Cardiac septum (tissue), 1 donor: ENCODE measurements around the gene MITF. TPM values are rescaled to one million over a fixed set of nuclear protein-coding genes. Genes with fewer than 3 reads are reported as not detected.

Experiments
- DNase-seq: peaks from one replicate; pipeline ENCODE4 v3.0.0-alpha.2; 2020; ENCODE audit warnings: low spot score
- intact Hi-C: fragments of 100-400 bp; cut with DNase I; formaldehyde crosslinking; loops from one replicate; pipeline ENCODE4 v1.14.0; 2022
- total RNA-seq: library from RNA; stranded (reverse); fragmentation: NEBNext Ultra II Directional; extraction: Animal tissue kit (Norgen Biotek cat#: 25700); gene quantifications from one replicate; pipeline ENCODE4 v1.2.1, GENCODE V29; 2021
- donor health status: DM: no; HTN: no; CAD: no.

The MITF gene
- total RNA-seq, 1 donor from 2014 or later = 97.6 TPM

GRCh38 chr3:69724722-69725435 lies 14.4 kb upstream of the MITF start:
- no peak for DNase-seq
- intact Hi-C loops = no loop called here

- DNase-seq = no peak
- intact Hi-C loops = no loop called here
Observed at GRCh38 chr3:69725994-69726571, 13.2 kb upstream of the MITF start.

DNA sequence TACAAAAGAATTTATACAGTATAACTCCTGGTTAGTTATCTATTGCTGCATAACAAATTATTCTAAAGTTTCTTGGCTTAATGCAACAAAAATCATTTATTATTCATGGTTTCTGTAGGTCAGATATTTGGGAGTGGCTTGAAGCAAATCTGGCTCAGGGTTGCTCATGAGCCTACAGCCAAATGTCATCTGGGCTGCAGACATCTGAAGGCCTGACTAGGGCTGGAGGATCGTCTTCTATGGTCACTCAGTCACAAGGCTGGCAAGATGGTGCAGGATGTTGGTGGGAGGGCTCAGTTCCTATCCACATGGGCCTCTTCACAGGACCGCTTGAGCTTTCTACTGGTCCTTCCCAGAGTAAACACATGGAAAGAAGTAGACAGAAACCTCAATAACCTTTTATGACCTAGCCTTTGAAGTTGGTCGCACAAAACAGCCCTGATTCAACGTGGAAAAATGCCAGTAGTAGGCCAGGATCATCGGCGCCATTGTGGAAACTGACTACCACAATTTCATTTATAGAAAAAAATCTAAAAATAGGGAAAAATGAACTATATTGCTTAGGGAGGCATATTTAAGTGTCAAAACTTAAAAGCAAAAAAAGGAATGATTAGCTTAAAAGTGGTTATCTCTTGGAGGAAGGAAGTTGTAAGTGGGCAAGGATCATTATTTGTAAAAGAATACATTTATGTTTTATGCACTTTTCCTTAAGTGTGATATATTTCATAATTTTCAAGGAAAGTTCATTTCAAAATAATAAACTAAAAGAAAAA lies 9.9 kb upstream of the MITF start:
- DNase-seq = no peak
- intact Hi-C loops = no loop called here

DNA sequence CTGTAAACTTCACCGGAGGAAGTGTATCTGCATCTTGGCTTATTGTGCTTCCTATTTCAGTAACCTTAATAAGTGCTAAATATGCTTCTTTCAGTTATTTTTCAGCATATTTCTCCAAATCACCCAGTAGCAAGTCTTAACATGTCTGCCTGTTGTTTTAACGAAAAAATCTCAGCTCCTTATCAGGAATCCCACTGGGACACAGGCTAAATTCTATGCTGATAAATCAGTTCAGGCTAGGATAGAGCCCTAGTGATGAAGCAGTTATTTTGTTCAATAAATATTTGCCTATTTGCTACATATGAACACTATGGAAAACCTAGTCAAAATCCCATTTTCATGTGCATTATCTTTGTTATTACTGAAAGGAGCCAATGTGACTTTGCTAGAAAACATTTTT lies 8.2 kb upstream of the MITF start:
- no peak for DNase-seq
- intact Hi-C loops = no loop called here

DNA sequence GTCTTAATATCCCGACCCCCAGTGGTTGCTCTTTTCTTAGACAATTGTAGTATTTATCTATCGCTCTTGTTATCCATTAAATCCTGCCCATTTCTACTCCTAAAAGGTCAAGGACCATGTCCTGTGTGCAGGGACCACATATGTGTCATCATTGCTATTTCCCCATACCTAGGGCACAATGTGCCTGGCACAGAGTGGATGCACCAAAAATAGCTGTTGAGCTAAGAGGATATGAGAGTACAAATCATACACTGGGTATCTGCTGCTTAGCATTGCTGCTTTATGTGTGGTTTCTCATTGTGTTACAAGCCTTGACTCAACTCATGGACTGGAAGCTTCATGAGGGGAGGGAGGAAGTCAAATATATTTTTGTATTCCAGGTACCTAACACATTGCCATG lies 3.4 kb upstream of the MITF start:
- DNase-seq = no peak
- intact Hi-C loops = loop anchor here (5.0 kb wide), 1 partner anchor 44 kb away; no protein-coding TSS in a partner anchor

- no peak for DNase-seq
- intact Hi-C loops = loop anchor here (5.0 kb wide), 1 partner anchor 45 kb away; no protein-coding TSS in a partner anchor
Observed at GRCh38 chr3:69737392-69737791, 1.9 kb upstream of the MITF start.

- intact Hi-C loops = loop anchor here (5.0 kb wide), 1 partner anchor 46 kb away; no protein-coding TSS in a partner anchor
- DNase-seq = no peak
Observed at GRCh38 chr3:69738315-69738714, 949 bp upstream of the MITF start.

DNA sequence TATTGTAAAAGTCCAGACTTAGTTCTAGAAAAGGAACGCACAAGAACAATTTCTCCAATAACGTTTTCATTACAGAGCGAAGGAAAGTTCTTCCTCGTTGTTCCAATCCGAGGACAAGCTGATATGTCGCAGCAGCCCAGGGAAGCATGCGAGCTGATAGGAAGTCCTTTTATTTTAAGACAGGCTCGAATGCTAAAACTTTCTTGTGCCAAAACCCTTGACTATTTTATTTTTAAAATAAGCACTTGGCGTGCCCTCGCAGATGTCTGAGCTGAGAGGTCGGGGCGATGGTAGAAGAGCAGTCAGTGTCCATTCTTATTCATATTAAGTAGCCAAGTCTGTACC lies 433 bp upstream of the MITF start:
- intact Hi-C loops = loop anchor here (5.0 kb wide), 1 partner anchor 47 kb away; no protein-coding TSS in a partner anchor
- DNase-seq = no peak

DNA sequence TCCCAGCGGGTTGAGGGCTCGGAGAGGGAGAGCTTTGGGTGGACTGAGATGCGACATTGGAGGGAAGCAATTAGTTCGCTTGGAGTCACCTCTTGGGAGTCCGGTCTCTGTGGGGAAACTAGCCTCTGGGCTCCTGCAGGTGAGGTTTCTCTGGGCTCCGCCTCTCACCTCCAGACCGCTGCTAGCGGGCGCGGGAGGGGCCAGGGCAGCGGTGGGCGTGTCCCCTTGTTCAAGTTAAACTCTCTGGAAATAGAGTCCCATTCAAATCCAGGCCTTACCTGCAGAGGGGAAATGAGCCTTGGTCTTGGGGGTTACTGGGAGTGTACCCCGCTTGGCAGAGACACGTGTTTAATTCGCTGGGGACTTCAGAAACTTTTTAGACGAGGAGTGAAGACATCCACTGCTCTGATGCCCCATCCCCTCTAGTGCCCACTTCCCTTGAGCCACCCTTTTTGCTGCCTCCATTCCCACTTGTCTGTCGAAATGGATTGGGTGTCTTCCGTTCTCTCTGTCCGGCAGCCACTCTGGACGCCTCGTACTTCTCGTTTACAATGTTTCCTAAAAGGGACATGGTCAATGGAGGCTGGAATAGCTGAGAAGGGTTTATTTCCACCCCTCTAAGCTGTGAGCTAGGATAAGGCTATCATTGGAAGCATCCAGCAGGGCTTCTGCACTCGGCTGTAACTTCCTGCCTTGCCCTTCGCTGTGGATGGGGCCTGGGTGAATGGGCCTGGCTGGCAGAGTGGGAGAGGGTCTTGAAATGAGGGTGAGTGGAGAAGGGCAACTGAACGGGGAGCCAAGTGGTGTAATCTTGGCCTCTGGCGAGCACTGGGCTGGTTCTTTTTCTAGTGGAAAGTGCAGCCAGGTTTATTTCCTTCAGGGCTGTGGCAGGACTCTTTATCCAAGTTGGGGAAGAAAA lies 1.1 kb downstream of the MITF start:
- intact Hi-C loops = loop anchor here (5.0 kb wide), 1 partner anchor 47 kb away; no protein-coding TSS in a partner anchor
- no peak for DNase-seq

GRCh38 chr3:69741032-69741767 lies 1.9 kb downstream of the MITF start:
- intact Hi-C loops = loop anchor here (5.0 kb wide), 1 partner anchor 46 kb away; no protein-coding TSS in a partner anchor
- DNase-seq = no peak

GRCh38 chr3:69742391-69742790 lies 3.1 kb downstream of the MITF start:
- DNase-seq = no peak
- intact Hi-C loops = loop anchor here (5.0 kb wide), 1 partner anchor 45 kb away; no protein-coding TSS in a partner anchor

- DNase-seq = no peak
- intact Hi-C loops = loop anchor here (5.0 kb wide), 1 partner anchor 43 kb away; no protein-coding TSS in a partner anchor
Observed at GRCh38 chr3:69743975-69744906, 5.0 kb downstream of the MITF start.

GRCh38 chr3:69745505-69745904 lies 6.2 kb downstream of the MITF start:
- DNase-seq = no peak
- intact Hi-C loops = no loop called here

- intact Hi-C loops = no loop called here
- DNase-seq = no peak
Observed at GRCh38 chr3:69746119-69746518, 6.9 kb downstream of the MITF start.

- intact Hi-C loops = no loop called here
- no peak for DNase-seq
Observed at GRCh38 chr3:69747511-69748258, 8.4 kb downstream of the MITF start.

DNA sequence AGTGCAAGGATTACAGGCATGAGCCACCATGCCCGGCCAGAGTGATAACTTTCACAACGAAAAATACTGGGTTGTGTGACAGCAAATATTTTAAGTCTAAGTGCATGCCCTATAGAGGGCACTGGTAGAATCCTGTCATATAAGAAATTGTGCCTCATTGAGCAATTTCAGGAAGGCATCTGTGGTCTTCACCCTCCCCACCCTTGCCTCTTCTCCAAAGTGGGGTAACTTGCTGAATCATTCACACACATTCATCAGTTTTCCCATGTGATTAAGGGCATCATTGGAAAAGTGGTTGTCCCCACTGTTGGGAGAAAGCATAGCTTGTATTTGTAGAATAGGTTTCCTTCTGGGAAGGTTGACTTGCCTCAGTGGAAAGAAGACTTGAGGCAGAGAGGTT lies 9.2 kb downstream of the MITF start:
- DNase-seq = no peak
- intact Hi-C loops = no loop called here

GRCh38 chr3:69749461-69749860 lies 10.2 kb downstream of the MITF start:
- intact Hi-C loops = no loop called here
- DNase-seq = no peak
